Measurements from ENCODE around the gene VPS4B.

The VPS4B gene

DNA sequence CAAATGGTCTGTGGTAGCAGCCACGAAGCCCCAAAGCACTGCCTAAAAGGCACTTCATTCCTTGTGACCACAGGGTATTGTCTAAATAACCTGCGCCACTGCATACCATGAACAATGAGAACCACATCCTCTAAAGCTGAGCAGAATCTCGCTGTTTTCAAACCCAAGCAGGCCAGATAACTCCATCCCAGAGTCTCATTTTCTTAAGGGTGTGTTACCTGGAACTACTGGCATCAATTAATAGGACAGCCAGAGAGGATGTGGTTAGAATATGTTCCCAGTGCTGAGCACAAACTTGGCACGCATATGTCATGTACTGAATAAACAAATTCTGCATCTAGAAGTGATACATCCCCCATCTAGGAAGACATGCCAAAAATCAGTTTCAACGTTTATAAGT, 13.0 kb downstream of the VPS4B start:
- DNase-seq (ENCODE audit: low read depth): no peak
- TF ChIP-seq POLR2A (IDR thresholded peaks at IDR 0.05; ENCODE audit: extremely low read depth, insufficient read length) (no peak), MYC (IDR thresholded peaks at IDR 0.05; ENCODE audit: low read depth, low read length) (no peak)
- TF ChIP-seq, protein P1, sequence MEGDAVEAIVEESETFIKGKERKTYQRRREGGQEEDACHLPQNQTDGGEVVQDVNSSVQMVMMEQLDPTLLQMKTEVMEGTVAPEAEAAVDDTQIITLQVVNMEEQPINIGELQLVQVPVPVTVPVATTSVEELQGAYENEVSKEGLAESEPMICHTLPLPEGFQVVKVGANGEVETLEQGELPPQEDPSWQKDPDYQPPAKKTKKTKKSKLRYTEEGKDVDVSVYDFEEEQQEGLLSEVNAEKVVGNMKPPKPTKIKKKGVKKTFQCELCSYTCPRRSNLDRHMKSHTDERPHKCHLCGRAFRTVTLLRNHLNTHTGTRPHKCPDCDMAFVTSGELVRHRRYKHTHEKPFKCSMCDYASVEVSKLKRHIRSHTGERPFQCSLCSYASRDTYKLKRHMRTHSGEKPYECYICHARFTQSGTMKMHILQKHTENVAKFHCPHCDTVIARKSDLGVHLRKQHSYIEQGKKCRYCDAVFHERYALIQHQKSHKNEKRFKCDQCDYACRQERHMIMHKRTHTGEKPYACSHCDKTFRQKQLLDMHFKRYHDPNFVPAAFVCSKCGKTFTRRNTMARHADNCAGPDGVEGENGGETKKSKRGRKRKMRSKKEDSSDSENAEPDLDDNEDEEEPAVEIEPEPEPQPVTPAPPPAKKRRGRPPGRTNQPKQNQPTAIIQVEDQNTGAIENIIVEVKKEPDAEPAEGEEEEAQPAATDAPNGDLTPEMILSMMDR (IDR thresholded peaks at IDR 0.05; ENCODE audit: low read depth, low read length): no peak
- TF ChIP-seq, protein P2, sequence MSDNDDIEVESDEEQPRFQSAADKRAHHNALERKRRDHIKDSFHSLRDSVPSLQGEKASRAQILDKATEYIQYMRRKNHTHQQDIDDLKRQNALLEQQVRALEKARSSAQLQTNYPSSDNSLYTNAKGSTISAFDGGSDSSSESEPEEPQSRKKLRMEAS (IDR thresholded peaks at IDR 0.05; ENCODE audit: low read depth, low read length): no peak
- no peak overlapping the region for H3K4me3 ChIP-seq (ENCODE audit: low read depth, low read length)

DNA sequence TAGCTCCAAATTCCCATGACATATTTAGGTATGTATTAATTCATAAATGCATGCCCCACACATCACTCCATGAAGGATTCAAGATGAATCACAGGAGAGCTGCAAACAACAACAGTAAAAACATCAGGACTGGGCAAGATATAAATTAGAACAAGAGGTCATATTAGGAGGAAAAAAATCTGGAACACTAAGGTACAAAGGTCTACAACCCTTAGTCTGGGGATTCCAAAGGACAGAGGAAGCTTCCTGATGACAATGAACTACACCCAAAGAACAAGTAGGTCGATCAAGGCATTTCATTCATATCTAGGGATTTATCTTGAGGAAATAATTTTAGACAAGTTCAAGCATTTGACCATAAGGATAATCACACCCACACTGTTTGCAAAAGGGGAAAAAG, 14.5 kb downstream of the VPS4B start:
- no peak for DNase-seq (ENCODE audit: low read depth)
- TF ChIP-seq MYC (IDR thresholded peaks at IDR 0.05; ENCODE audit: low read depth, low read length): no peak
- TF ChIP-seq, protein P2 (IDR thresholded peaks at IDR 0.05; ENCODE audit: low read depth, low read length): no peak
- TF ChIP-seq, protein P1 (IDR thresholded peaks at IDR 0.05; ENCODE audit: low read depth, low read length): no peak
- TF ChIP-seq POLR2A (IDR thresholded peaks at IDR 0.05; ENCODE audit: extremely low read depth, insufficient read length): no peak
- no peak overlapping the region for H3K4me3 ChIP-seq (ENCODE audit: low read depth, low read length)

DNA sequence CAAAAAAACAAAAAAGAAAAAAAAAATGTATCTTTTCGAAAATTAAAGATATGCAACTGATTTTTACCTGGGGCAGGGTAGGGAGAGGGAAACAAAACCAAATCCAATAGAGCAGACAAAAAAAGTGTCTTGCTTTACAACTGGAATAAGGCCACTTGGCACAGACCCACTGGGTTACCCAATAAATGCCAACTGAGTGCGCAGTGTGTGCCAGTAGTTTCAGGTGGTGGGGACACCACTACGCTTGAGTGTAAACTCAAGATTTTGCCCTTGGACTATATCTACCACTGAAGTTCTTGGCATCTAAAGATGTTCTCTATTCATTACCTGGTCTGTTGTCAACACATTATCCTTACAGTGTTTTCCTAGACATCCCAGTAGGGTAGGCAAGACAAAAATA, 16.3 kb downstream of the VPS4B start:
- TF ChIP-seq POLR2A (IDR thresholded peaks at IDR 0.05; ENCODE audit: extremely low read depth, insufficient read length) (no peak), MYC (IDR thresholded peaks at IDR 0.05; ENCODE audit: low read depth, low read length) (no peak)
- DNase-seq (ENCODE audit: low read depth): no peak
- H3K4me3 ChIP-seq (ENCODE audit: low read depth, low read length): no peak overlapping the region

DNA sequence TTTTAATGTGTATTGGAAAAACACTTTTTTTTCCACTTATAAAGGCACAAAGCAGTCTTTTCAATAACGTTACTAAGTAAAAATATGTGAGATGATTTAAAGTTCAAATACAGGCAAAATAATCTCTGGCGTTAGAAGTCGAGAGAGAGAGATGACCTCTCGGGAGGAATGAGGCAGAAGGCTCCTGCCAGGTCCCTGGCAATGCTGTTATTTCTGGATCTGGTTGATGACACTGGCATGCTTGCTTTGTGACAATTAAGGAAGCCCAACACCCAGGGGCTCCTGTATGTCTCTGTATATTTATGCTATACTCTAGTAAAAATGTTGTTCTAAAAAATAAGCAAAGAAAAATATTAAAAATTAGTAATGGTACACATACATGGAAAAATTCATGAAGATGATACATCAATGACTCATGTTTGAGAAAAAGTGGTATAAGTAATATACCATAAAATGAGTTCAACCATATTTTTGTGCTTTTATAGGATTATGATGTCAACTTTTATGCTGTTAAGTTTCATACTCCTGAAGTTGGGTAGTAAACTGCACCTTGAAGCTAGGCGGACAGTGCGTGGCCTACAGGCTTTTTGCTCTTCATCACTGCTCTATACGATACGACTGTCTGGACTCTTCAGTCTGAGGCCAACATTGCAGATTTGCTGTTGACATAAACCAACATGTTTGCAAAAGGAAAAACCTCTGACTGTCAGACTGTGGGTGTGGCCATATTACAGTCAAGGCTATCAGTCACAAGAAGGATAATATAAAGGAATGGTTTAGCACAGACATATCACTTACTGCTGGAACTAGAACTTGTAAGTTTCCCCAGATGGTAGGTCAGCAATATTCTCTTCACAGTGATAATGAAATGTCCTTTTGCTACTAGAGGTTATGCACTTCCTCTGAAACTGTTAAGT, 19.8 kb downstream of the VPS4B start:
- no peak overlapping the region for H3K4me3 ChIP-seq (ENCODE audit: low read depth, low read length)
- no peak for DNase-seq (ENCODE audit: low read depth)
- TF ChIP-seq, protein P2 (IDR thresholded peaks at IDR 0.05; ENCODE audit: low read depth, low read length): no peak
- no peak for TF ChIP-seq MYC (IDR thresholded peaks at IDR 0.05; ENCODE audit: low read depth, low read length)
- no peak for TF ChIP-seq POLR2A (IDR thresholded peaks at IDR 0.05; ENCODE audit: extremely low read depth, insufficient read length)
- TF ChIP-seq, protein P1 (IDR thresholded peaks at IDR 0.05; ENCODE audit: low read depth, low read length): no peak

DNA sequence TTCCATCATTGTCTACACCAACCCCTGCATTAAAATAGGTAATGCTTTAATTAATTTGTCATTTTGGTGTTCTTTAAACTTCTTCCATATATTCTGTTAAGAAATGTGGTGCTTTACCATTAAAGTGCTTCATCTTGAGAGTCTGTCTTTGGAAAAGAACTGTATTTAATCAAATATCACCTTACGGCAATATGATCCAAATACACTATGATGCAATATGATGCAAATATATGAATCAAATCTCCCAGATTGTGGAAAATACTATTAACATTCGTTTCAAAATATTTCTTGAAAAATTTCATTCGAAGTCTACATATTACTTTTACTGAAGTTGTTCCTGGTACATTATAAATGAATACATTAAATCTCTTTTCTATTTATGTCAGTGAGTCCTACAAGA, 23.0 kb downstream of the VPS4B start:
- H3K4me3 ChIP-seq (ENCODE audit: low read depth, low read length): no peak overlapping the region
- DNase-seq (ENCODE audit: low read depth): no peak
- TF ChIP-seq POLR2A (IDR thresholded peaks at IDR 0.05; ENCODE audit: extremely low read depth, insufficient read length): no peak
- TF ChIP-seq, protein P1 (IDR thresholded peaks at IDR 0.05; ENCODE audit: low read depth, low read length): no peak
- TF ChIP-seq, protein P2 (IDR thresholded peaks at IDR 0.05; ENCODE audit: low read depth, low read length): no peak
- TF ChIP-seq MYC (IDR thresholded peaks at IDR 0.05; ENCODE audit: low read depth, low read length): no peak

DNA sequence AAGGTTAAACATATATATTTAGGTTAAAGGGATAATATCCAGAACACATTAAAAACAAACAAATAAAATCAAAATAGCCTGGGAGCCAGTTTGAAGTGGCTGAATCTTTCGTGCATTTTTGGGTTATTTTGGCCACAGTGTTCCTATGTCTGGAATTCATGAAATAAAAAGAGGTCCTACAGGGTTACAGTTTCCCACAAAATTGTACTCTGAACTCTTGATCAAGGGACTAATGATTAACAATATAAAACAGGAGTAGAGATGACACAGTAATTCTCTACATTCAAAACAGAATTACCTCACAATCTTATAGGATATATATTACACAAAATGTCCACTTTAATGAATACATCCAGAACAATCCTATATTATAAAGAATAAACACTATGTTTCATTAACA, 24.9 kb downstream of the VPS4B start:
- no peak overlapping the region for H3K4me3 ChIP-seq (ENCODE audit: low read depth, low read length)
- no peak for TF ChIP-seq MYC (IDR thresholded peaks at IDR 0.05; ENCODE audit: low read depth, low read length)
- TF ChIP-seq, protein P1 (IDR thresholded peaks at IDR 0.05; ENCODE audit: low read depth, low read length): no peak
- TF ChIP-seq, protein P2 (IDR thresholded peaks at IDR 0.05; ENCODE audit: low read depth, low read length): no peak
- TF ChIP-seq POLR2A (IDR thresholded peaks at IDR 0.05; ENCODE audit: extremely low read depth, insufficient read length): no peak
- no peak for DNase-seq (ENCODE audit: low read depth)

Measured in NB4 (cell line).